Psoas muscle (tissue), 8 donors: ENCODE measurements around the gene EPS8L2. TPM values are rescaled to one million over a fixed set of nuclear protein-coding genes. Genes with fewer than 3 reads are reported as not detected.
A peak's percentile ranks its signal among the peaks of the same experiment; 100 is the strongest.

Source experiments
- ATAC-seq, 4 donors: fragments of 200-7000 bp; cut with Tn5 transposase; one replicate each; pipeline ENCODE4 v1.9.1; 2020; ENCODE audit warnings: moderate library complexity in 3 of 4, mild to moderate bottlenecking in 2 of 4
- DNase-seq, 2 donors: peaks; one replicate each; pipeline ENCODE4 v3.0.0-alpha.2; 2020
- H3K27ac ChIP-seq: fragments of 200-600 bp; one replicate; pipeline ENCODE4 v1.8.0; 2022
- H3K27me3 ChIP-seq, 3 donors: fragments of 200-600 bp in 1 of 3; one replicate each; pipeline versions ENCODE4 v1.6.1 to v1.8.0; 2013 to 2022; ENCODE audit warnings: low read length in 2 of 3, mild to moderate bottlenecking in 2 of 3, moderate library complexity in 1 of 3; ENCODE audit not compliant: insufficient read depth in 3 of 3
- H3K36me3 ChIP-seq, 2 donors: fragments of 200-600 bp in 1 of 2; one replicate each; pipeline versions ENCODE4 v1.6.1 to v1.8.0; 2013 to 2022; ENCODE audit warnings: low read depth in 1 of 2, mild to moderate bottlenecking in 1 of 2, moderate library complexity in 1 of 2; ENCODE audit not compliant: insufficient read depth in 1 of 2
- H3K4me1 ChIP-seq: fragments of 200-600 bp; one replicate; pipeline ENCODE4 v1.8.0; 2022
- H3K4me3 ChIP-seq: fragments of 200-600 bp; one replicate; pipeline ENCODE4 v1.8.0; 2022; ENCODE audit warnings: mild to moderate bottlenecking
- H3K9me3 ChIP-seq: fragments of 200-600 bp; one replicate; pipeline ENCODE4 v1.8.0; 2022
- CTCF ChIP-seq: fragments of 200-600 bp; IDR thresholded peaks from one replicate; pipeline ENCODE4 v1.8.0; 2022; ENCODE audit warnings: antibody characterized with exemption
- WGBS, 3 donors: extraction: QIAGEN DNeasy Blood & Tissue Kit; methylation state at CpG; one replicate each; pipeline versions ENCODE4 v1.1.6 to v1.1.7; 2013; 5-methylcytosine and 5-hydroxymethylcytosine counted together
- intact Hi-C, 2 donors: fragments of 100-400 bp; cut with DNase I; formaldehyde crosslinking; loops; one replicate each; pipeline versions ENCODE4 v1.11.0 to v1.14.2; 2022
- polyA plus RNA-seq, 3 donors: library from polyadenylated mRNA; stranded (reverse); fragments of 200-250 nt; gene quantifications; one replicate each; pipeline ENCODE4 v1.2.3, GENCODE V29; 2013
- total RNA-seq, 4 donors: library from RNA; stranded (reverse); fragmentation: NEBNext Ultra II Directional in 2 of 4; extraction: Animal tissue kit (Norgen Biotek cat#: 25700) in 2 of 4; gene quantifications; one replicate each; pipeline versions ENCODE4 v1.2.1 to v1.2.4, GENCODE V29; 2021 to 2023
- donor health status: healthy with polysubstance abuse.
- donor health status: DM: no; HTN: no; CAD: no; lungs with moderate emphysema.
- donor health status: Bipolar disorder and iron deficiency.
- donor health status: healthy.
- donor health status: DM: yes; HTN: yes; CAD: no.
- donor health status: DM: no; HTN: no; CAD: no.
- donor health status: DM: no; HTN: no; CAD: no.
- donor health status: DM: yes; HTN: yes; CAD: no.

Gene EPS8L2
- total and polyA plus RNA-seq, 7 donors = 0.47 to 3.1 (median 0.89) TPM

DNA sequence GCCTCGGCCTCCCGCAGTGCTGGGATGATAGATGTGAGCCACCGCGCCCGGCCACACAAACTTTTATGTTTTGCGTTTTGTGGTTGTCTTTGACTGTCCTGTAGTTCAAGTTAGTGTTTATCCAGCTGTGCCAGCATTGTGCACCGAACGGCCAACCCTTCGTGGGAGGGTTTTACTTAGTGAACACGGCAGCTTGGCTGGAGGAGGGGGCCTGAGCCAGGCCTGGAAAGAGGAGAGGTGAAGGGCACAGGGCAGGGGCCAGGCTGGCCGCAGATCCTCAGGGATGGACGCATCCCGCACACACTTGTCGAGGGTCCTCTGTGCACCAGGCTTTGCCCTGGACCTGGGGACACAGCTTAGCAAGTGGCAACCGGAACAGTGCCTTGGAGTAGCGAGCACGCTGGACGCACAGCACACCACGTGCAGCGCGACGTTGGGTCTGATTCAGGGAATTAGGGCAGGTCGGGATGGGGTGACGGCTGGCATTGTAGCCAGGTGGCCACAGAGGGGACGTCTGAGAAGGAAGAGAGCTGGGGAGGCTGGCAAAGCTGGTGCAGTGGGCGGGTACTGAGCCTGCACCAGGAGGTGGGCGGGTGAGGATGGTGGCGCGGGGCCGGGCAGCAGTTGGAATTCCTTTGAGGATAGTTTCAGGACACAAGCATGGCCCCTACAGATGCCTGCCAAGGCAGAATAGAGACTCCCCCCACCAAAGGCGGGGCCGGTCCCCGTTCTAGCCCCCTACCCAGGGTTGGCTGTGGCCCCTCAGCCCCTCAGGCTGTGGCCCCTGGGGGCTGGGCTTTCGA lies 13.4 kb downstream of the EPS8L2 start:
- no peak for TF ChIP-seq CTCF
- DNase-seq = no peak
- H3K27ac ChIP-seq = no peak overlapping the region
- H3K4me3 ChIP-seq = no peak overlapping the region
- ATAC-seq = no peak
- H3K9me3 ChIP-seq = no peaks in the 10 kb centered on the region
- no peaks in the 10 kb centered on the region for H3K36me3 ChIP-seq
- H3K27me3 ChIP-seq = peaks cover 0 to 62% (median 29%) of the 10 kb centered on the region in 3 donors
- 49 to 57% (median 54%) methylated on average over 33 to 34 of the region's 34 CpGs for WGBS, 3 donors
- H3K4me1 ChIP-seq = peaks cover 5% of the 10 kb centered on the region
- intact Hi-C loops = loop anchor here in 1 of 2 donors (5.0 kb wide), 1 partner anchor 57 kb away; no protein-coding TSS in a partner anchor

- no peak for DNase-seq
- no peaks in the 10 kb centered on the region for H3K9me3 ChIP-seq
- WGBS, 3 donors = 38 to 45% (median 42%) methylated on average over 31 to 35 of the region's 35 CpGs
- peaks cover 5% of the 10 kb centered on the region for H3K4me1 ChIP-seq
- TF ChIP-seq CTCF = no peak
- intact Hi-C loops = loop anchor here in 1 of 2 donors (5.0 kb wide), 1 partner anchor 58 kb away; no protein-coding TSS in a partner anchor
- peaks cover 0 to 62% (median 33%) of the 10 kb centered on the region in 3 donors for H3K27me3 ChIP-seq
- no peaks in the 10 kb centered on the region for H3K36me3 ChIP-seq
- H3K4me3 ChIP-seq = peak overlapping the region; percentile 38
- H3K27ac ChIP-seq = no peak overlapping the region
- peak in 1 of 4 donors; percentile 5 for ATAC-seq
Measured at GRCh38 chr11:720017-720641, 14.1 kb downstream of the EPS8L2 start.

GRCh38 chr11:720642-721246 lies 14.7 kb downstream of the EPS8L2 start:
- intact Hi-C loops = loop anchor here in 1 of 2 donors (5.0 kb wide), 1 partner anchor 58 kb away; no protein-coding TSS in a partner anchor
- Histone ChIP-seq H3K4me3 (peak overlapping the region; percentile 38), H3K9me3 (no peaks in the 10 kb centered on the region), H3K4me1 (peaks cover 5% of the 10 kb centered on the region), H3K27me3 (peaks cover 0 to 65% (median 33%) of the 10 kb centered on the region in 3 donors), H3K36me3 (no peaks in the 10 kb centered on the region), H3K27ac (no peak overlapping the region)
- TF ChIP-seq CTCF = no peak
- DNase-seq = peak in 1 of 2 donors; percentile 47
- WGBS, 3 donors = 3 to 5% (median 5%) methylated on average over 31 to 53 of the region's 53 CpGs
- peak; percentile 39 to 62 (median 46) for ATAC-seq

- whole genome bisulfite sequencing, 3 donors = 10 to 21% (median 13%) methylated on average over 17 to 28 of the region's 28 CpGs
- H3K27ac ChIP-seq = no peak overlapping the region
- peaks cover 0 to 71% (median 33%) of the 10 kb centered on the region in 3 donors for H3K27me3 ChIP-seq
- H3K4me3 ChIP-seq = peak overlapping the region; percentile 38
- DNase-seq (no peak), ATAC-seq (no peak)
- intact Hi-C loops = loop anchor here in 1 of 2 donors (5.0 kb wide), 1 partner anchor 59 kb away; no protein-coding TSS in a partner anchor
- TF ChIP-seq CTCF = no peak
- H3K36me3 ChIP-seq = no peaks in the 10 kb centered on the region
- H3K4me1 ChIP-seq = peaks cover 5% of the 10 kb centered on the region
- H3K9me3 ChIP-seq = no peaks in the 10 kb centered on the region
Measured at GRCh38 chr11:721247-721740, 15.3 kb downstream of the EPS8L2 start.
